HG02973 (cell line): ENCODE measurements around the gene RAPGEF1.

Experiments used
- ATAC-seq: cut with Tn5 transposase; IDR thresholded peaks from one replicate; pipeline ENCODE4 v1.9.1; 2021; ENCODE audit warnings: moderate library complexity; ENCODE audit not compliant: unreplicated experiment

RAPGEF1 gene

DNA sequence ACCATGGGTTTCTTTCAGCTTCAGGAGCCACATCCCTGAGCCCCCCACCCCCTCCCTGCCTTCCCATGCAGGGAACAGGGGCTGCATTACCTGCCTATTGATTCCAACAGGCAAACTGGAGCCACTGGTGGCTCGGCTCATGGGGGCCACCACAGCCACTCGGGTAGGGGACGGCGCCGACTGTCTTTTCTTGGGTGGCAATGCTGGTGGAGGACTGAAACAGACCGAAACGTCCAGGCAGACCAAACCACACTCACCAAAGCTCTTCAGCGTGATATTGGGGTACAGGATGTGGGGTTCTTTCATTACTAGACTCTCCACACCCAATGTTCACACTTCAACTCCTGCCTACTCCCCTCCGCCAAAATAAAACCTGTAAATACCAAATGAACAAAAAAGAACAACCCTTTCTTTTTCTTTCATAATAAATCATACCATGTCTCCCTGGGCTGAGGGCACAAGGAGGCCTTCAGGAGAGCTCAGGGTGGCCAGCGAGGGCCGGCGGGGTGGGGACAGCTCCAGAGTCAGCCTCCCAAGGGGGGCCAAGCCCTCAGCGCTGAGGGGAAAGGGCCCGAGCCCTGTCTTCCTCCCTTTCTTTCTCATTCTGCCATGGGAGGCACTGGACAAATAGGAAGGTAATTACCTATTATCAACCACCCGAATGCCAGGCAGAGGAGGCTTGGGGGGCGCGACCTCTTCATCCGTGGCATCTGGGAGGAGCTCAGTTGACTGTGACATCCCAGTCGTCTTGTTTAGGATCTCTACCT is 111.2 kb downstream of the RAPGEF1 start:
- no peak for ATAC-seq

- no peak for ATAC-seq
These were observed 112.0 kb downstream of the RAPGEF1 start for GRCh38 chr9:131627648-131628458.

DNA sequence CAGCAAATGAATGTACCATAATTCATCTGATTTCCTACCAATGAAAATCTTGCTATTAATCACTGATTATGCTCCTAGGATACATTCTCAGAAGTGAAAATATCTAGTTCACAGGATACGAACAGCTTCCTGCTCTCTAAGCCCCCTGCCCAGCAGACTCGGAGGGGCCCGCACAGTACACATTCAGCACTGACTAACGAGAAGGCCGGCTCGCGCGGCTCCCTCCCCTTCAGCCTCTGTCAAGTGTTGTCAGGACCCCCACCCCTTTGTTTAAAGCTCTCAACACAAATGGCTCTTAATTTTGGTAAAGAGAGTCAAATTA is 112.6 kb downstream of the RAPGEF1 start:
- no peak for ATAC-seq

DNA sequence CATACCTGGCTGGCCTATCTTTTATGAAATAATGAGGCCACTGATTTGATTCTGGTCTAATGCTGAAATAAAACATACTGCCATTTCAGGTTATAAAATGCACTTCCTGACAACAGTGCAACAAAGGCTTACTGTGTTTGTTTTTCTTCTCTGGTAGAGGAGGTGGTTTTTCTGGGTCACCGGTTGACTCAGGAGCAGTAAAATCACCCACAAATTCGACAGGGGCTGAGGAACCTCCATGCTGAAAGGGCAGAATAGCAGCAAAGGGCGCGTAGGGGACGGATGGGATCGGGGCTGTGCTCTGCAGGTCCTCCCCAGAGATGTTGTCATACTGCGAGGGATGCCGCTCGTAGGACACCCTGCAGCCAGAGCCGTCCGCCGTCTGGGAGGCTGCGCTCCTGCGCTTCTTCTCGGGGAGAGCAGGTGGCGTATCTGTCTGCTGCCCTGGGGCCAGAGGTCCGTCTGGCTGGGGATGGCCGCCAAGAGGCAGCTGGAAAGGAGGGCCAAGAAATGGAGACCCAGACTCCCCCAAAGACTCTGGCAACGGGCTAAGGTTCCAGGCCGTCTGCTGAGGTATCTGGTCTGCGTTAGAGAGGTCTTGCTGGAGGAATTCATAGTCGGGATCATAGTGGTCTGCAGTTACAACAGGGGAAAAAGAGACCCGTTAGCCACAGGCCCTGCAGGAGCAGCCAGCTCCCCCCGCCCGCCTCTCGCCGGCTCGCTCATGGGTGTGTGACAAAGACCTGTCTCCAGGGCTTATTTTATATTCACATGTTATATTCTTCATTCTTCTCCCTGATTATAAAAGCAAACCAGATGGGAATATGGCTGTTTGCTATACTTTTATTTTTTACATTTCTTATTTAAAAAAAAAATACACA is 113.8 kb downstream of the RAPGEF1 start:
- ATAC-seq: no peak

DNA sequence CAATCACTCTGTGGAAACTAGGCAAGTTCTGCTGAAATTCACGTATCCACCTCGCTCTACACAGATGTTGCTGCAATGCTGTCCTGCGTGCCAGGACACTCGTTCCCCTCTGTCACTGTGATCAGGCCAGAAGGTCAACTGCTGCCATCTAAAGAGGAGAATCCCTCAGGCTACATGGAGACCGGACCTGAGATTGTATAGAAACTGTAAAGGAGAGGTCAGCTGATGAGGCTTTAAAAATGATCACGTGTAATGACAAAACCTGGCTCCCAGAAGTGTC is 114.4 kb downstream of the RAPGEF1 start:
- ATAC-seq: no peak

DNA sequence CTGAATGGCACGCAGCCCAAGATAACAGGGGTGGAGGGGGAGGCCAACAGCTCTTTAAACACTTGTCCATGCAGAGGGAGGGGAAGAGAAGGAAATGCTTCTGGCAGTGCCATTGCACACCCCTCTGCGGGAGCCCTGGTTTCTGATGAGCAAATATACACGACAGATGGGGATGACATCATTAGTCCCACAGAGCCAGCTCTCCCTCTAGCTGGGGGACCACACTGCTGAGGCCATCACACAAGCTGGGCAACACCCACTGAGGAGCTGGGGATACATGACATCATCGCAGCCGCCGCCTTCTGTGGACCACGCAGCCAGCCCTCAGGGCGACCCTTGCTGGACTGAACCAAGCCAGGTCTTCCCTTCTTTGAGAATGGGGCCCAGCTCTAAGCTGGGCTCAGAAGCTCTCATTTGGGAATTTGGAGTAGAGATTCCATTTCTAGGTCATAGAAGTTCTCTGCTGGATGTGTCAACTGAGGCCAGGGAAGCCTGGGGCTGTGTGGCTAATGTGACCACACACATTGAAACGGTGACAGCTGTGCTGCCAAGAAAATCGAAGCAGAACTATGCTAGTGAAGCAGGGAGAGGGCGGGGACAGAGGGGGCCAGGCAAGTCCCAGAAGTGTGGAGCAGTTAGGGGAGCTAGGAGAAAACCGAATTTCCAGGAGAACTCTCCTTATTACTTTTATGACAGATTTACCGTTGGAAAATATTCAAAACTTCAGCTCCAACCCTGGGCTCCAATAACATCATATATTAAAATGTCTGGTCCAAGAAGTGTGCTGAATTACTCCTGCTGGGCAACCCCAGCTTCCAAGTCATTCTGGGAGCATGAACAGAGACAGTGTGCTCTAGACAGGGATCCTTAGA is 115.0 kb downstream of the RAPGEF1 start:
- ATAC-seq: no peak

DNA sequence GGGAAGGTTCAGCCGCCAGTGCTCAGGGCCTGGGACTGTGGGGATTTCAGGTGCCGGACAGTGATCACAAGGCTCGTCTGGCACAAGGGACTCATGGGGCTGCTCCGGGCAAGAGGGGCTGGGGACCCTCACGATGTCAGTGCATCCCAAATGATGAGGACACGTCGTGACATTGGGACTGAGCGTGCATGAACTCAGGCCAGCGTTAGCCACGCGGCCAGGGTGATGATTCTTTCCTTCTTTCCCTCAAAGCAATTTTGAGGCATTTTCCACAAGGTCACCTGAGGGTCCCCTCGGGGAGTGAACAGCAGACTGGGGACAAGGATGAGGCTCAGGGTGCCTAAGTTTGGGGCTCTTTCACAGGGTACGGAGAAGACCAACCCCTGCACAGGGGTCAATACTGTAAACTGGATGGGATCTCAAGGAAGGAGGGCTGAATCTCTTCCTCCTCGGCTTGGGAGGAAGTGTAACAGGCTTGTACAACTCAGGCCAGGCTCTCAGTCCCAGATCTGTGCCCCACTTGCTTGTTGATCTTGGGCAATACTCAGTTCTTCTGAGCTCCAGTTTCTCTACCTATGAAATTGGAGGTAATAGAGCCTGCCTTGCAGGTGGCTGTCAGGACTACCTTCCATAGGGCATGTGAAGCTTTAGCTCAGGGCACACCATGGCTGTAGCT is 116.1 kb downstream of the RAPGEF1 start:
- ATAC-seq: no peak

- ATAC-seq: no peak
These were observed 117.4 kb downstream of the RAPGEF1 start for GRCh38 chr9:131622523-131622922.

- no peak for ATAC-seq
These were observed 118.1 kb downstream of the RAPGEF1 start for GRCh38 chr9:131621551-131622358.

DNA sequence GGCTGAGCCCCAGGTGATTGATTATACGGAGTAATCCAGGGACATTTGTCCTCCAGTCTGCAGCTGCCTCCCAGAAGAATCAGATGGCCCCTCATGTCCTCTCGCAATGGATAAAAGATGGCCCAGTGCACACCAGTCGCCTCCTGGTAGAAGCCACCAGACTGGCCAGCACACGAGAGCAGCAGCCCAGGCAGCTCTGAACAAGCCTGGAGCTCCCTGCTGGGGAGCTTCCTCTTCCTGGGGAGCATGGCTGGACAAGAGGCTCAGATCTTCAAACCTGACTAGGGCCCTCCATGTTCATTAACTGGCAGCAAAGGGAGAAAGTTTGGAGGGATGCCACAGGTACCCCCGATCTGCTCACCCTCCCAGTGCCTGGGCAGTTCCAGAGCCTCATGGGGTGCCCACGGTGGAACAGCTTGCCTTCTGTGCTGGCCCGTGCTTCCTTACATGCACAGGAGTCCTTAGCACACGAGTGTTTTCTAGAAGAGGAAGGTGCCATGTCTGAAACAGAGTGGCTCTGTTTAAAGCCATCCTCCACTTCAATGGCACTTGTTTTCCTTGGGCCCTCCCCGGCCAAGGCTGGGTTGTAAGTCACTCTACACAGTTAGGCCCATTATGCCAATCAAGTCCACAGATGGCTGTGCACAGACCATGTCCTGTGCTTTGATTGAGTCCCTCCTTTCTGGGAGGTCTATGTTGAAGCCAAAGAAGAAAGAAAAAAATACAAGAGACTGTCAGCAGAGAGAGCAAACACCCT is 118.9 kb downstream of the RAPGEF1 start:
- no peak for ATAC-seq

- no peak for ATAC-seq
These were observed 120.2 kb downstream of the RAPGEF1 start for GRCh38 chr9:131619680-131620079.

DNA sequence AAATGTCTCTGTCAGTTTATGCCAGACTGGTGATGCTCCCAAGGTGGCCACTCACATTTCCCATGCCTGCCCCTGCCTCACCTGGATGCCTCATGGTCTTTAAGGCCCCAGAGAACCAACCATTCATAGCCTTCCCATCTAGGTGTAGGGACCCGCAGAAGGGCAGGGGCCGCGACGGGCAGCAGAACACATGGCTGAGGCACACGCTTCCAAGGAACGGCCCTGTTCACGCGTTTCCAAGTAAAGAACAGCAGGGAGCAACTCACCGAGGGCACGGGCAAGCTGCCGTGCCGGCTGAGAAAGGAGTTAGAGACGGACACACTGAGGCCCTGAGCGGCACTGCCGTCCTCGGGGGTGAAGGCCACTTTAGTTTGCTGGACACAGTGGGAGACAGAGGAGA is 121.1 kb downstream of the RAPGEF1 start:
- ATAC-seq: no peak

- no peak for ATAC-seq
These were observed 121.8 kb downstream of the RAPGEF1 start for GRCh38 chr9:131618071-131618479.

DNA sequence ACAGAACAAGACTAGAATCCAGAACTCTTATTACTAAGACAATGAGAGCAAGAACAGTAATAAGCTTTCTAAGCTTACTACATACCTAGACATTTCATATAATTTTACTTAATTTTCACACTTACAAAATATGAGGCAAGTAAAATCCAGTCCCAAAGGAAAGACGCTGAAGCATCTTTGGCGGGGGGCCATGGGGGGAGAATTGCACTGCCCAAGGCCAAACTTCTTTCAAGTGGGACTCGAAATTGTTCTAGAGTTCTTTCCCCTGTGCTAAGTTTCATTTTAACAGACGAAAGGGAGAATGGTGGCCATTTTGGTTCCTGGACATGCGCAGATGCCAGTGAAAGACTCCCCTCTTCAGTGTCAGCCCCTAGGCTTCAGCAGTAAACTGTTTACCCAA is 122.3 kb downstream of the RAPGEF1 start:
- no peak for ATAC-seq

- ATAC-seq: no peak
These were observed 122.8 kb downstream of the RAPGEF1 start for GRCh38 chr9:131616983-131617604.

GRCh38 chr9:131614340-131614915 is 125.4 kb downstream of the RAPGEF1 start:
- no peak for ATAC-seq

- no peak for ATAC-seq
These were observed 126.0 kb downstream of the RAPGEF1 start for GRCh38 chr9:131613921-131614320.

GRCh38 chr9:131612851-131613250 is 127.0 kb downstream of the RAPGEF1 start:
- no peak for ATAC-seq
